GM19025 (cell line): Measurements from ENCODE around the gene PEAR1.

Experiments
- ATAC-seq: cut with Tn5 transposase; IDR thresholded peaks from one replicate; pipeline ENCODE4 v1.9.1; 2021; ENCODE audit warnings: mild to moderate bottlenecking, low read depth, moderate library complexity; ENCODE audit not compliant: unreplicated experiment

PEAR1 gene

GRCh38 chr1:156897078-156897825 lies 3.7 kb downstream of the PEAR1 start:
- no peak for ATAC-seq

GRCh38 chr1:156898161-156898566 lies 4.6 kb downstream of the PEAR1 start:
- no peak for ATAC-seq

DNA sequence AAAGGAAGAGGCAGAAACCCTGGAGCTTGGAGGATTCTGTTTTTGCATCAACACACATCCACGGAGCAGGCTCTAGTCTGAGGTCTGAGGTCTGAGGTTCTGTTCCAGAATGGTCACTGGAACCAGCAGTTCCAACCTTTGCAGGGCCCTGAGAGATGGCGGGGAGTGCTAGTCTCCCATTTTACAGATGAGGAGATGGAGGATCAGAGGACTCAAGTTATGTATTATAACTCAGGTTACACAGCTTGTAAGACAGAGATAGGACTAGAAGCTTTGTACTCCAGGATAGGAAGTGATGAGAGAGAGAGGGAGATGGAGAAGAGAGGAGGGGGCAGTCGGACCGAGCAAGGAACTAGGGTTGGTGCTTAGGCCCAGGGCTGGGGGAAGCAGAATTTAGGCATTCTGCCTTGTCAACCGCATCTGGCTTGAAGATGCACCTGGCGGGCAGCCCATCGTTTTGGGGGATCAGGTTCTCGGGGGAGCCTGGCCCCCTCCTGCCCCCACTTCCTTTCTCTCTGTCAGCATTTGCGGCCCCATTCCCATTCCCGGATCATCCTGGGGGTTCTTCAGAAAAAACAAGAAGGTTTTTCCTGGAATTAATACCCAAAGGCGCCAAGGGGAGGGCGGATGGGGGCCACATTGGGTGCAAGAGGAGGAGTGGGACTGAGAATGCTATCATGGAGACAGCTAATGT lies 5.6 kb downstream of the PEAR1 start:
- no peak for ATAC-seq

DNA sequence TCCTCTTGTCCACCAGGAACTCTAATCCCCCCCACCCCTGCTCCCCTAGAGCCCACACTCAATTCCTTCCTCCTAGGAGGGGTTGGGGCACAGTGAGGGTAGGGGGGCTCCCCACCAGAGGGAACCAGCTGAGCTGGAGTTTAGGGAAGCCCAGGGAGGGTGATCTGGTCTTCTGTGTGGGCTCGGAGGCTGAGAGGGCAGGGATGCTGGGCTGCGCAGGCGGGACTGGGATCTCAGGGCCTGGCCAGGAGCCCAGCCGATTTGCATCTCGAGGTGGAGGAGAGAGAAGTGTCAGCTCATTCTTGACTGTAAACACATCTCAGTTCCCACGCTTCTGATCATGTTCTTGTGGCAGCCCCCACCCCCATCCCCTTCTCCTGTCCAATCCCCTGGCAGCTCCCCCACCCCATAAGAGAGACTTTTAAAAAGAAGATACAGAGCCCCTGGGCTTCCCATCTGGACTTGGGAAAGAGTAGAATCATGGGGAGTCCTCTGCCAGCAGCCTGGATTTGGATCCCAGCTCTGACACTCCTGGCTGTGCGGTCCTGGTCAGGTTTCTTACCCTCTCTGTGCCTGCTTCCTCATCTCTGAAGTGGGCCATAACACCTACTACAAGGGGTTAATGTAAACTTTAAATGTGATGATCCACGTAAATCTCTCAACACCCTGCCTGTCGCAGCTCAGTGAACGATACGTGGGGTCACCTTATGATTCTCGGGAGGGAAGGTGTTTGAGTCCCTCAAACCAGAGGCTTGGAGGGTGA lies 6.6 kb downstream of the PEAR1 start:
- no peak for ATAC-seq

DNA sequence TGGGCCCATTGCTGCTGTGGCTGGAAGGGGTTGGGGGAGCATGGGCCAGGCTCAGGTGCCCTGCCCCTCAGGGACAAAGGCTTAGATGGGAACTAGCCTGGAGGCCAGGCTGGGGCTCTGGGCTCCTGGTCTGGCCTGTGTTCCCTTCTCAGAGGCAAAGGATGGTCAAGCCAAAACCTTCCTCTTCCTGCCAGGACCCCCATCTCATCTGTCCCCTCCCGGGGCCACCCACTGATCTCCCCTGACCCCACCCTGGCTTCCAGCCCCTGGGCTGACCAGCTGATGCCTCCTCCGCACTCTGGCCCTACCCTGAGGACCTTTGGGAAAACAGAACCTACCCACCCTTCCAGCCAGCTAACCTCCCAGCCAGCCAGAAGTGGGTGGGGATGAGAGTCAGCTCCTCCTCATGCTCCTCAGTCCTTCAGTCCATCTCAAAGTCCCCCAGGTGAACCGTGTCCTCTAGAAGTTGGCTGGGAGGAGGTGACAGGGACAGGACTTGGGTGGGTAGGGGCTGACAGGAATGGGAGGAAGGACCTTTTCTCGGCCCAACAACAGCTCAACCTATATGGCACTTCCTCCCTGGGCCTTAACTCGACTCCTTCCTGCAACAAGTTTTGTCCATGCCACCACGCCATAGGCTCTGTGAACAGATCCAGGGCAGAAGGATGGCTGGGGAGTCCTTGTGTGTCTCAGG lies 7.5 kb downstream of the PEAR1 start:
- no peak for ATAC-seq

DNA sequence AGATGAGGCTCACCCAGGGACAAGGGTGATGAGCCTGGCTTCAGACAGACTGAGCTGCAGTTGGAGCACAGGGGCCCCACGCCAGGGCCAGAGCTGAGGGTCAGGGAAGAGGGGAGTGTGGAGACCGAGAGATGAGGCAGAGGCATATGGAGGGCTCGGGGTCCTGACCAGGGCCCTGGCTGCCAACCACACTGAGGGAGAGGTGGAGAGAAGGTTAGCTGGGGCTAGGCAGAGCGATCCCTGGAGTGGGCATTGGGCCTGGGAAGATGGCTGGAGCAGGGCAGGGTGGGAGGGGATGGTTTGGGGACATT lies 8.0 kb downstream of the PEAR1 start:
- ATAC-seq = no peak

DNA sequence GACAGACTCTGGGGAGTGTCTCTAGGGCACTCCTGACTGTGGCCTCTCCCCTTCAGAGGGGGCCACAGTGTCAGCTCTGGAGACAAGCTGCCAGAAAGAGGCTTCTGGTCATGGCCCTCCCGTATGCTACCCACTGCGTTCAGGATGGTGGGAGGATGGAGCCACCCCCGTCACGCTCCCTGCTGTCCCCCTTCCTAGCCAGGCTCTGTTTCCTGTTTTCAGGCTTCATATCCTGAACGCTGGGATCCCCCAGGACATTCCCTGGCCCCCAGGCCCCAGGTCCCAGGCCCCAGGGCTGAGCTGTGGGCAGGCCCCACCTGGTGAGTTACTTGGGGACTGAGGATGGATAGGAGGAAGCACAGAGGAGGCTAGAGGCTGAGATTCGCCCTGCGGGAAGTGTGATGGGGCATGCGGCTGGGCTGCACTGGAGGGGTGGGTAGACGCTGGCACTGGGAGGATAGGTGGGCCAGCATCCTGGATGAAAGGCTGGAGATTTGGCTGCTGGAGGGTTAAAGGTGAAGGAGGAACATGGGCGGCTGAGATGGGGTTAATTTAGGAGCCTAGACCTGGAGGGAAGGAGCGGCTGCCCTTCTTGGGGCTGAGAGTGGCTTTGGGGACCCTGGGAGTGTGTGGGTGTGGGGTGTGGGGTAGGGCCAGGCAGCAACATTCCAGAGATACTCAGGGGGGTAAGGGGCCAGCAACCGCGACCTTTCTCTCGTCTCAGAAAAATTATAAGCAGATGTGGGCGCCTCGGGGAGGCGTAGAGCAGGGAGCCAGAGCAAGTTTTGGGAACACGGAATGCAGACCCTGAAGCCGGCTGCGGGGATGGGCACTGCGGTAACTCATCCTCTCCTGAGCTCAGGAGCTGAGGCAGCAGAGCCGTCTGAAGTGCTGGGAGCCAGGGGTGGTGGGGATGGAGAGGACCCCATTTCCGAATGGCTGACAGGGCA lies 8.7 kb downstream of the PEAR1 start:
- ATAC-seq = no peak

DNA sequence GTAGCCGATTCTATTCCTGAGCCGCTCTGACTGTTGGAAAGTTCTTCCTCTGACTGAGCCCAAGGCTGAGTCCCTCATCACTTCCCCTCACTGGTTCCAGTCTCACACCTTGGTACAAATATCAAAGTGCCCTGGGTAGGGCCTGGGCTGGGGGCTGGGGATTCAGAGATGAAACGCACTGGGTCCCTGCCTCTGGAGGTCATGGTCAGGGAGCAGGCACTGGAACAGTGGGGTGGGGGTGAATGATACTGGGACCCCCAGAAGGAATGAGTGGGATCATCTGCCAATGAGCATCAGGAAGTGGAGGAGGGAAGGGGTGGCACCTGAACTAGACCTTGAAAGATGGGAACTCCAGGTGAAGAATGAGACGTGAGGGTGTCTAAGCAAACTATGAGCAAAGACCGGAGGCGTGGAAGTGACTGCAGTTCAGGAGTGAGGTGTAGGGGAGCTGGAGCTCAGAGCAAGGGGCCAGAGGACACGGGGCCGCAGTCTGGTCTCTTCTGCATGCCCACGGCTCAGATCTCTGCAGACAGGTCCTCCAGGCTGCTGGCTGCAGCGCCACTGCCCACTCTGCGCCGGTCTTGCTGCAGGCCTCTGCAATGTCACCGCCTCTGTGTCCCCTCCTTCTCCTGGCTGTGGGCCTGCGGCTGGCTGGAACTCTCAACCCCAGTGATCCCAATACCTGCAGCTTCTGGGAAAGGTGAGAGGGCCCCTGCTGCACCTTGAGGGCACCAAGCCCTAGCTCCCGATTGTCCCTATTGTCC lies 10.0 kb downstream of the PEAR1 start:
- ATAC-seq = no peak

- no peak for ATAC-seq
Observed at GRCh38 chr1:156904187-156904959, 10.9 kb downstream of the PEAR1 start.

DNA sequence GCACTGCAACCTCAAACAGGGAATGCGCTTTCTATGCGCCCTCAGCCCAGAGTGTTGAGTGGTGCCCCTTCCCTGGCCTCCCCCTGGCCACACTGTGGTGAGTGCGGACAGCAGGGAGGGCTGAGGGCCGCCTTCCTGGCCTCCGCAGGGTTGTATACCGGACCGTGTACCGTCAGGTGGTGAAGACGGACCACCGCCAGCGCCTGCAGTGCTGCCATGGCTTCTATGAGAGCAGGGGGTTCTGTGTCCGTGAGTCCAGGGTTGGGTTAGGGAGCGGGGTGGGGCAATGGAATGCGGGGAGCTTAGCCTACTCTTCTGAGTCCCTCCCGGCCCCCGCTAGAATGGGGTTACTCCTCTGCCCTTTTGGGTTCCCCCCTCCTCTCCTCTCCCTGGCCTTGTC lies 11.7 kb downstream of the PEAR1 start:
- no peak for ATAC-seq

DNA sequence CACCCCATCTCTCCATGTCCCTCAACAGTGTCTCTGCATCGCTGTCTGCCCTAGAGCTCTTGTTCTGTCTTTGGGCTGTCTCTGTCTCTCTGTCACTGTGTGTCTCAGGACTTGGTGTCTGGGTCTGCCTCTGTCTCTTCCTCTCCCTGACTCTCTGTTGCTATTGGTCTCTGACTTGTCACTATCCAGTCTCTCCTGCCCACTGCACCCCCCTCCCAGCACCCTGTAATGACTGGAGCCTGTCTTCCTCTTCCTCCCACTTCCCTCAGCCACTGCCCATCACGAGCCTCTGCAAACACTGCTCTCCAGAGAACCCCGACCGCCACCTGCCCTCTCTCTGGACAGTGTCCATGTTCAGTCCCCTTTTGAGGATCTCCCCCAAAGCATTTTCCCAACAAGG lies 12.1 kb downstream of the PEAR1 start:
- ATAC-seq = no peak

DNA sequence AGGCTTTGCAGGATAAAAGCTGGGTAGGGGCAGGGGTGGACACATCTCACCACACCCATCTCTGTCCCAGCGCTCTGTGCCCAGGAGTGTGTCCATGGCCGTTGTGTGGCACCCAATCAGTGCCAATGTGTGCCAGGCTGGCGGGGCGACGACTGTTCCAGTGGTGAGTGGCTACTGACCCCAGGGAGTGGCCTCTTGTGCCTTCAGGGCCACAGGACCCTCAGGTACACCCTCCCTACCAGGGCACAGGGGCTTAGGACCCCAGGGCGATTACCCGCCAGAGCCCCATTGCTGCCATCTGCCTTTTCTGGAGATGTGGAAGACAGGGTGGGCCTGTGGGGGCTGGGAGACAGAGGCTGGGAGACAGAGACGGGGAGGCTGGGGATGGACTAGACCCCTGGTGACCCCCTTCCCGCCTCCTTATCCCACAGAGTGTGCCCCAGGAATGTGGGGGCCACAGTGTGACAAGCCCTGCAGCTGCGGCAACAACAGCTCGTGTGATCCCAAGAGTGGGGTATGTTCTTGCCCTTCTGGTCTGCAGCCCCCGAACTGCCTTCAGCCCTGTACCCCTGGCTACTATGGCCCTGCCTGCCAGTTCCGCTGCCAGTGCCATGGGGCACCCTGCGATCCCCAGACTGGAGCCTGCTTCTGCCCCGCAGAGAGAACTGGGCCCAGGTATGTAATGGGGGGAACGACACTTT lies 12.8 kb downstream of the PEAR1 start:
- no peak for ATAC-seq

DNA sequence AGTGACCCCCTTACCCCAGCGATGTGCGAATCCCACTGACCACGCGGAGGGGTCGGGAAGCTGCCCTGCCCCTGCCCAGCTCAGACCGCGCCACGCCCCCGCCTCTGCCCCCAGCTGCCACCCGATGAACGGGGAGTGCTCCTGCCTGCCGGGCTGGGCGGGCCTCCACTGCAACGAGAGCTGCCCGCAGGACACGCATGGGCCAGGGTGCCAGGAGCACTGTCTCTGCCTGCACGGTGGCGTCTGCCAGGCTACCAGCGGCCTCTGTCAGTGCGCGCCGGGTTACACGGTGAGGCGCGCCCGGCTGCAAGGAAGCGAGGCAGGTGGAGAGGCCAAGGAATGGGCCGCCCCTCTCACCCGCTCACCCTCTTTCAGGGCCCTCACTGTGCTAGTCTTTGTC lies 15.0 kb downstream of the PEAR1 start:
- ATAC-seq = no peak

GRCh38 chr1:156908955-156909354 lies 15.4 kb downstream of the PEAR1 start:
- ATAC-seq = no peak

DNA sequence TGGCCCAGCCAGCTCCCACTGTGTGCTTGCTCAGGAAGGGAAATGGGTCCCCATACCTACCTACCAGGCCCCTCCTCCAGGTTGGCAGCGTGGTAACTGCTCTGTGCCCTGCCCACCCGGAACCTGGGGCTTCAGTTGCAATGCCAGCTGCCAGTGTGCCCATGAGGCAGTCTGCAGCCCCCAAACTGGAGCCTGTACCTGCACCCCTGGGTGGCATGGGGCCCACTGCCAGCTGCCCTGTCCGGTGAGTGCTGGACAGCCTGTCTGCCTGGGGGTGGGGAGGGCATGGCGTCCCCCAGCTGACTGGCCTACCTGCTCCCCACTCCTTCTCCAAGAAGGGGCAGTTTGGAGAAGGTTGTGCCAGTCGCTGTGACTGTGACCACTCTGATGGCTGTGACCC lies 16.2 kb downstream of the PEAR1 start:
- no peak for ATAC-seq

- no peak for ATAC-seq
Observed at GRCh38 chr1:156910309-156910782, 16.8 kb downstream of the PEAR1 start.

DNA sequence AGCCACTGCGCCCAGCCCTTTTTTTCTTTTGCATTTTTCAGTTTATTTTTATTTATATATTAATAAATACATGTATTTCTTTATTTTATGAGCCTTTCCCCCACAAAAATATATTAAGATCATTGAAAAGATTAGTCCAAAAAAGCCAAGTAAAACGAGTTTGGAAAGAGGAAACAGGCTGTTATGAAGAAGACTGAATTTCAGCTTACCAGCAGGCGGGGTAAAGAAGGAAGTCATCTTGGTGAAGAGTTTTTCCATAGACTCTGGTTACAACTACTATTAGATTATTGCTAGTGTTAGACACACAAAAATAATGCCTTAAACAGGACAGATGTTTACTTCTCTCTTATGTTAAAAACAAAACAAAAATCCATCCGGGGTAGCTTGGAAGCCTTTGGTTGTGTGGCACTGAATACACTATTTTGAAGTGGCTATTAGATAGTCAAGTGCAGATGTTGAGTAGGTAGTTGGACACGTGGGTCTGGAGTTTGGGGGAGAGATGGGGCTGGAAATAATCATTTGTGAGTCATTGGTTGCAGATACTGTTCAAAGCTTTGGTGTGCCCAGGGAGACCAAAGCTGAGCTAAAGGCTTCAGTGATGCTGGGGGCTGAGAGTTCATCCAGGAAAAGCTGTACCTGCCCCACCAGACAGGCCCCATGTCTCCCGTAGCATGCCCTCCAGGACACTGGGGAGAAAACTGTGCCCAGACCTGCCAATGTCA lies 18.2 kb downstream of the PEAR1 start:
- no peak for ATAC-seq
